Spleen (tissue), 7 donors: ENCODE data around the gene BSPRY.
"Not testable (repeated sequence)": the region's sequence is repeated elsewhere in the genome, so short reads cannot be mapped to it uniquely, and the experiment has no call there.

Source experiments
- POLR2AphosphoS5 ChIP-seq, 3 donors: sonication (generic); formaldehyde crosslinking; IDR thresholded peaks; one replicate each; pipeline ENCODE4 v1.5.1; 2017; ENCODE audit warnings: antibody characterized with exemption in 3 of 3
- TF ChIP-seq, protein P1 (sequence below), 11 experiments: fragments of 200-600 bp in 7 of 11; fragments of 450-650 bp in 4 of 11; sonication (generic) in 4 of 11; IDR thresholded peaks in 8 of 11; conservative IDR thresholded peaks in 3 of 11; 1 replicate in 7 of 11; 2 replicates in 4 of 11; pipeline versions ENCODE4 v1.4.0 to v1.8.0; 2016 to 2021; ENCODE audit warnings: antibody characterized with exemption in 11 of 11, inconsistent platforms in 4 of 11, mild to moderate bottlenecking in 1 of 11
- donor health status: DM: no; HTN: no; CAD: no; lungs with moderate emphysema.
- donor health status: DM: no; HTN: no; CAD: no.
- donor health status: DM: no; HTN: no; CAD: no.

- TF ChIP-seq, protein P1, sequence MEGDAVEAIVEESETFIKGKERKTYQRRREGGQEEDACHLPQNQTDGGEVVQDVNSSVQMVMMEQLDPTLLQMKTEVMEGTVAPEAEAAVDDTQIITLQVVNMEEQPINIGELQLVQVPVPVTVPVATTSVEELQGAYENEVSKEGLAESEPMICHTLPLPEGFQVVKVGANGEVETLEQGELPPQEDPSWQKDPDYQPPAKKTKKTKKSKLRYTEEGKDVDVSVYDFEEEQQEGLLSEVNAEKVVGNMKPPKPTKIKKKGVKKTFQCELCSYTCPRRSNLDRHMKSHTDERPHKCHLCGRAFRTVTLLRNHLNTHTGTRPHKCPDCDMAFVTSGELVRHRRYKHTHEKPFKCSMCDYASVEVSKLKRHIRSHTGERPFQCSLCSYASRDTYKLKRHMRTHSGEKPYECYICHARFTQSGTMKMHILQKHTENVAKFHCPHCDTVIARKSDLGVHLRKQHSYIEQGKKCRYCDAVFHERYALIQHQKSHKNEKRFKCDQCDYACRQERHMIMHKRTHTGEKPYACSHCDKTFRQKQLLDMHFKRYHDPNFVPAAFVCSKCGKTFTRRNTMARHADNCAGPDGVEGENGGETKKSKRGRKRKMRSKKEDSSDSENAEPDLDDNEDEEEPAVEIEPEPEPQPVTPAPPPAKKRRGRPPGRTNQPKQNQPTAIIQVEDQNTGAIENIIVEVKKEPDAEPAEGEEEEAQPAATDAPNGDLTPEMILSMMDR (IDR thresholded peaks at IDR 0.05 in 8 of 11, conservative IDR thresholded peaks at IDR 0.05 in 3 of 11): not testable (repeated sequence)
- not testable (repeated sequence) for TF ChIP-seq POLR2AphosphoS5 (IDR thresholded peaks at IDR 0.05)
Observed at GRCh38 chr9:113365652-113366051, 16.3 kb downstream of the BSPRY start.
